ENCODE data around the gene RSBN1L.

GRCh38 chr7:77745746-77746145, 49.5 kb downstream of the RSBN1L start:
- TF ChIP-seq POLR2AphosphoS5 (IDR thresholded peaks at IDR 0.05; ENCODE audit: low read depth, low read length) (no peak), CTCF (IDR thresholded peaks at IDR 0.05) (no peak), TCF7L2 (IDR thresholded peaks at IDR 0.05; ENCODE audit: low read depth, low read length) (no peak)
- TF ChIP-seq, protein P1, sequence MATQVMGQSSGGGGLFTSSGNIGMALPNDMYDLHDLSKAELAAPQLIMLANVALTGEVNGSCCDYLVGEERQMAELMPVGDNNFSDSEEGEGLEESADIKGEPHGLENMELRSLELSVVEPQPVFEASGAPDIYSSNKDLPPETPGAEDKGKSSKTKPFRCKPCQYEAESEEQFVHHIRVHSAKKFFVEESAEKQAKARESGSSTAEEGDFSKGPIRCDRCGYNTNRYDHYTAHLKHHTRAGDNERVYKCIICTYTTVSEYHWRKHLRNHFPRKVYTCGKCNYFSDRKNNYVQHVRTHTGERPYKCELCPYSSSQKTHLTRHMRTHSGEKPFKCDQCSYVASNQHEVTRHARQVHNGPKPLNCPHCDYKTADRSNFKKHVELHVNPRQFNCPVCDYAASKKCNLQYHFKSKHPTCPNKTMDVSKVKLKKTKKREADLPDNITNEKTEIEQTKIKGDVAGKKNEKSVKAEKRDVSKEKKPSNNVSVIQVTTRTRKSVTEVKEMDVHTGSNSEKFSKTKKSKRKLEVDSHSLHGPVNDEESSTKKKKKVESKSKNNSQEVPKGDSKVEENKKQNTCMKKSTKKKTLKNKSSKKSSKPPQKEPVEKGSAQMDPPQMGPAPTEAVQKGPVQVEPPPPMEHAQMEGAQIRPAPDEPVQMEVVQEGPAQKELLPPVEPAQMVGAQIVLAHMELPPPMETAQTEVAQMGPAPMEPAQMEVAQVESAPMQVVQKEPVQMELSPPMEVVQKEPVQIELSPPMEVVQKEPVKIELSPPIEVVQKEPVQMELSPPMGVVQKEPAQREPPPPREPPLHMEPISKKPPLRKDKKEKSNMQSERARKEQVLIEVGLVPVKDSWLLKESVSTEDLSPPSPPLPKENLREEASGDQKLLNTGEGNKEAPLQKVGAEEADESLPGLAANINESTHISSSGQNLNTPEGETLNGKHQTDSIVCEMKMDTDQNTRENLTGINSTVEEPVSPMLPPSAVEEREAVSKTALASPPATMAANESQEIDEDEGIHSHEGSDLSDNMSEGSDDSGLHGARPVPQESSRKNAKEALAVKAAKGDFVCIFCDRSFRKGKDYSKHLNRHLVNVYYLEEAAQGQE (IDR thresholded peaks at IDR 0.05; ENCODE audit: insufficient read depth in 1 of 2, low read depth in 2 of 2, low read length in 1 of 2) = no peak

Measured in Panc1 (cell line).